Keratinocyte (primary cell): Measurements from ENCODE around the gene TMEM131.

ENCODE experiments used
- CTCF ChIP-seq, 3 experiments: IDR thresholded peaks in 1 of 3; conservative IDR thresholded peaks in 1 of 3; optimal IDR thresholded peaks in 1 of 3; 2 replicates in 2 of 3; 3 replicates in 1 of 3; pipeline versions ENCODE3 to v1.5.1; 2011; ENCODE audit warnings: low read length in 3 of 3, mild to moderate bottlenecking in 3 of 3, moderate library complexity in 2 of 3, control low read depth in 1 of 3, inconsistent platforms in 1 of 3; ENCODE audit not compliant: insufficient read depth in 2 of 3; ENCODE audit errors: extremely low read depth in 1 of 3
- EZH2 ChIP-seq: IDR thresholded peaks from one replicate; pipeline ENCODE4 v1.6.1; 2012; ENCODE audit warnings: inconsistent platforms, mild to moderate bottlenecking, low read length, moderate library complexity

DNA sequence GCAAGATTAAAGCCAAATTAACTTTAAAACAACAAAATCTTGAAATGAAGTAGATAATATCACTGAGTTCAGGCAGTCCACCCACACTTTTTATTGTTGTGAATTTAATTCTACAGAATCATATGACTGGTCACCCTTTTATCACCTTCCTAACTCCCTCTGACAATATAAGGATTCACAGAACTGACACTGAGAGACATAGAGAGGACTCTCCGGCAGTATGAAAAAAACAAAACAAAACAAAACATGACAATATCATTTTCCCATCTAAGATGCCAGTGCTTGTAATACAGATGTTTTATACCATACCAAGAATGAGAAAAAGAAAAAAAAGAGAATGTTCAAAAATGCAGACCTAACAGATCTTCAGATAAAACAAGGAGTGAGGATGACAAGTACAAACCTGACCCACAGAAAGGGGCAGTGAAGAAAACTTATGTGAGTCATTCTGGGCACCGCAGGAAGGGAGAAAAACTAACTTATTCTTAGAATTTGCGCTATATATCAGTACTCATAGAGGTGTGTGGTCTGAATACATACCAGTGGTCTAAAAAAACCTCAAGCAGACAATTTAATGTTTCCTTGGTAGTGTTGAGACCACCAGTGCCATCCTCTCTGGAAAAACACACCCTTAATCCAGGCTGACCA lies 145.7 kb downstream of the TMEM131 start:
- TF ChIP-seq CTCF (optimal IDR thresholded peaks at IDR 0.05 in 1 of 3, IDR thresholded peaks at IDR 0.05 in 1 of 3, conservative IDR thresholded peaks at IDR 0.05 in 1 of 3; ENCODE audit: extremely low read depth in 1 of 3, insufficient read depth in 2 of 3, low read length in 3 of 3), result no peak
- TF ChIP-seq EZH2, result no peak
